Liver (tissue), 9 donors: ENCODE results near the gene ASAP2. TPM values are rescaled to one million over a fixed set of nuclear protein-coding genes. Genes with fewer than 3 reads are reported as not detected.
A peak's percentile ranks its signal among the peaks of the same experiment; 100 is the strongest.

Source experiments
- DNase-seq: peaks from one replicate; pipeline ENCODE4 v3.0.0-alpha.2; 2017; ENCODE audit warnings: low spot score
- H3K27ac ChIP-seq, 2 donors: one replicate each; pipeline ENCODE4 v1.7.0; 2013; ENCODE audit warnings: inconsistent platforms in 2 of 2, low read length in 2 of 2, control low read depth in 1 of 2, low read depth in 1 of 2, mild to moderate bottlenecking in 1 of 2
- H3K27me3 ChIP-seq, 4 donors: one replicate each; pipeline versions ENCODE4 v1.6.1 to v1.7.0; 2013; ENCODE audit warnings: low read length in 3 of 4, inconsistent platforms in 1 of 4, mild to moderate bottlenecking in 1 of 4, moderate library complexity in 1 of 4; ENCODE audit not compliant: control insufficient read depth in 4 of 4, insufficient read depth in 4 of 4
- H3K36me3 ChIP-seq, 4 donors: one replicate each; pipeline versions ENCODE4 v1.6.1 to v1.7.0; 2013; ENCODE audit warnings: low read length in 3 of 4, mild to moderate bottlenecking in 3 of 4, low read depth in 1 of 4, moderate library complexity in 1 of 4; ENCODE audit not compliant: control insufficient read depth in 4 of 4, insufficient read depth in 3 of 4
- H3K4me1 ChIP-seq, 4 donors: one replicate each; pipeline versions ENCODE4 v1.6.1 to v1.7.0; 2013; ENCODE audit warnings: low read length in 3 of 4, mild to moderate bottlenecking in 3 of 4, moderate library complexity in 1 of 4; ENCODE audit not compliant: control insufficient read depth in 4 of 4, insufficient read depth in 4 of 4
- H3K4me3 ChIP-seq, 3 donors: one replicate each; pipeline versions ENCODE4 v1.6.1 to v1.7.0; 2013; ENCODE audit warnings: low read length in 3 of 3, control low read depth in 1 of 3, low read depth in 1 of 3, mild to moderate bottlenecking in 1 of 3
- H3K9ac ChIP-seq, 2 donors: one replicate each; pipeline ENCODE4 v1.7.0; 2013; ENCODE audit warnings: low read length in 2 of 2, mild to moderate bottlenecking in 2 of 2, moderate library complexity in 2 of 2, control low read depth in 1 of 2, low read depth in 1 of 2
- H3K9me3 ChIP-seq, 4 donors: one replicate each; pipeline versions ENCODE4 v1.6.1 to v1.7.0; 2013; ENCODE audit warnings: low read length in 3 of 4; ENCODE audit not compliant: control insufficient read depth in 4 of 4
- EGR1 ChIP-seq, 2 donors: IDR thresholded peaks; 2 replicates each; pipeline ENCODE4 v1.6.1; 2016 to 2018; ENCODE audit warnings: antibody characterized with exemption in 2 of 2, low read depth in 2 of 2
- FOXA1 ChIP-seq: IDR thresholded peaks from 2 replicates; pipeline ENCODE4 v1.6.1; 2016; ENCODE audit warnings: antibody characterized with exemption
- FOXA2 ChIP-seq: IDR thresholded peaks from 2 replicates; pipeline ENCODE4 v1.6.1; 2016; ENCODE audit warnings: antibody characterized with exemption
- GABPA ChIP-seq, 2 donors: IDR thresholded peaks in 1 of 2; conservative IDR thresholded peaks in 1 of 2; 2 replicates each; pipeline ENCODE4 v1.6.1; 2016; ENCODE audit warnings: antibody characterized with exemption in 2 of 2, mild to moderate bottlenecking in 1 of 2, moderate library complexity in 1 of 2
- HNF4A ChIP-seq, 2 donors: conservative IDR thresholded peaks; 2 replicates each; pipeline ENCODE4 v1.6.1; 2016; ENCODE audit warnings: antibody characterized with exemption in 2 of 2, mild to moderate bottlenecking in 2 of 2
- HNF4G ChIP-seq: IDR thresholded peaks from 2 replicates; pipeline ENCODE4 v1.6.1; 2016; ENCODE audit warnings: antibody characterized with exemption
- JUND ChIP-seq, 2 donors: IDR thresholded peaks; 2 replicates each; pipeline ENCODE4 v1.6.1; 2016; ENCODE audit warnings: antibody characterized with exemption in 2 of 2
- NR2F2 ChIP-seq: IDR thresholded peaks from 2 replicates; pipeline ENCODE4 v1.6.1; 2016; ENCODE audit warnings: antibody characterized with exemption
- RAD21 ChIP-seq, 2 donors: IDR thresholded peaks; 2 replicates each; pipeline ENCODE4 v1.6.1; 2016; ENCODE audit warnings: antibody characterized with exemption in 2 of 2, mild to moderate bottlenecking in 2 of 2
- RXRA ChIP-seq, 2 donors: IDR thresholded peaks; 2 replicates each; pipeline ENCODE4 v1.6.1; 2017 to 2018; ENCODE audit warnings: antibody characterized with exemption in 2 of 2, mild to moderate bottlenecking in 1 of 2
- TAF1 ChIP-seq: conservative IDR thresholded peaks from 2 replicates; pipeline ENCODE4 v1.6.1; 2016; ENCODE audit warnings: antibody characterized with exemption, mild to moderate bottlenecking
- YY1 ChIP-seq: IDR thresholded peaks from 2 replicates; pipeline ENCODE4 v1.6.1; 2016; ENCODE audit warnings: antibody characterized with exemption, mild to moderate bottlenecking
- WGBS: extraction: QIAGEN DNeasy Blood & Tissue Kit; methylation state at CpG from one replicate; pipeline ENCODE4 v1.1.7; 2013; 5-methylcytosine and 5-hydroxymethylcytosine counted together
- polyA plus RNA-seq, 2 donors: library from polyadenylated mRNA; stranded (reverse) in 1 of 2; unstranded in 1 of 2; fragments of 200-250 nt in 1 of 2; fragments of >200 nt in 1 of 2; fragmentation: Nextera tagmentation in 1 of 2; extraction: Ambion mirVana in 1 of 2; gene quantifications; one replicate each; pipeline versions ENCODE4 v1.2.1 to v1.2.3, GENCODE V29; 2013 to 2015
- total RNA-seq, 2 donors: library from RNA; depleted of rRNA; stranded (reverse); fragments of >200 nt; gene quantifications; one replicate each; pipeline ENCODE4 v1.2.3, GENCODE V29; 2014
- TF ChIP-seq, protein P1 (sequence below): fragments of 150-350 bp; IDR thresholded peaks from 2 replicates; pipeline ENCODE4 v1.5.1; 2017; ENCODE audit warnings: improper control_type of control experiment, low read depth, low read length; ENCODE audit not compliant: missing input control
- TF ChIP-seq, protein P2 (sequence below): IDR thresholded peaks from 2 replicates; pipeline ENCODE4 v1.6.1; 2016; ENCODE audit warnings: antibody characterized with exemption
- TF ChIP-seq, protein P3 (sequence below): IDR thresholded peaks from 2 replicates; pipeline ENCODE4 v1.6.1; 2016; ENCODE audit warnings: antibody characterized with exemption
- TF ChIP-seq, protein P4 (sequence below): IDR thresholded peaks from 2 replicates; pipeline ENCODE4 v1.6.1; 2016; ENCODE audit warnings: antibody characterized with exemption, mild to moderate bottlenecking
- TF ChIP-seq, protein P5 (sequence below): IDR thresholded peaks from 2 replicates; pipeline ENCODE4 v1.6.1; 2016; ENCODE audit warnings: antibody characterized with exemption
- donor health status: healthy.
- donor health status: healthy.
- donor health status: healthy.
- donor health status: healthy.
- donor health status: healthy.

ASAP2 gene
- total and polyA plus RNA-seq, 4 donors, result 0.36 to 5.9 (median 2.6) TPM

DNA sequence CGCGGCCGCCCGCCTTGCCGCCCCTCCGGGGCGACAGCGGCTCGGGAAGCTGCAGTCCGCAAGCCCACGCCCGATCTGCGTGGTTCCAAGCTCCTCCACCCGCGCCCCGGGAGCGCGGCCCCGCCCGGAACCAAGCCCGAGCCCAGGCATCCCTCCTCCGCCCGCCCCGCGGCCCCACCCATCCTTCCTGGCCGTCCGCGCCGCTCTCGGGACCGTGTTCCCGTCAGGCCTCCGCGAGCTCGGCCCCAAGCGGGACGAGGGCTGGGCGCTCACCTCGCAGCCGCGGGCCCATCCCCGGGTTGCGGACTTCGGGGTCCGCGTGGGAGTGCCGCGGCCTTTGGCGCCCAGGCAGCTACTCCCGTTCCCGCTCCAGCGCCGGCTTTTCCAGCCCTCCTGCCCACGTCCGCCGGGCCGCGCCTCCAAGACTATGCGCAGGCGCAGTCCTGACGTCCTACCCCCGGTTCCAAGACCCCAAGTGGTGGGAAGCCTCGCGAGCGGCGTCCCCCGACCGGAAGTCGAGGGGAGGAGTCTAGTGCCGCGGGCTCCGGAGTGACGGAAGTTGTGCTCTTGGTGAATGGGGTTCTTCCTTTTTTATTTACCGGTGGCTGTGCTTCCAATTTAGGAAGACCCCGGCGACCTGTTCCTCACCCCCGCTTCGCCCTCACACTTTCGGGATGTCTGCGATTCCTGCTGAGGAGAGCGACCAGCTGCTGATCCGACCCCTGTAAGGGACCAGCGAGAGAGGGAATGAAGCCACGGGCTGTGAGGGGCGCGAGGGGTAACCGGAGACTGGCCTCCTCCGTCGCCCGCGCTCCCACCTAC is 216.7 kb downstream of the ASAP2 start, which contains the start of the genes CPSF3 and ITGB1BP1:
Gene CPSF3 (plus strand): TSS at position 555 of the 822 bp plus-strand sequence. CDS start 120 bp downstream, at position 675.
Gene ITGB1BP1 (minus strand): TSS at position 429 of the 822 bp plus-strand sequence. CDS start 4,831 bp downstream, outside the sequence.
- Histone ChIP-seq H3K27ac (peak within 1 kb of the TSS; percentile 58 to 74), H3K27me3 (no peaks in the 10 kb centered on the region), H3K4me3 (peak within 1 kb of the TSS; percentile 79 to 89 (median 83)), H3K36me3 (no peaks in the 10 kb centered on the region), H3K4me1 (peaks cover 10 to 23% (median 17%) of the 10 kb centered on the region in 4 donors), H3K9me3 (no peaks in the 10 kb centered on the region), H3K9ac (peak within 1 kb of the TSS; percentile 36 to 67)
- DNase-seq, result peak; percentile 94
- WGBS, result under 1% methylated on average over 91 of the region's 91 CpGs
- TF ChIP-seq HNF4G (no peak), RAD21 (IDR thresholded peaks at IDR 0.05) (peak; percentile 29 to 34), YY1 (peak; percentile 65), EGR1 (IDR thresholded peaks at IDR 0.05; ENCODE audit: low read depth in 2 of 2) (no peak), GABPA (IDR thresholded peaks at IDR 0.05 in 1 of 2, conservative IDR thresholded peaks at IDR 0.05 in 1 of 2) (peak; percentile 88 to 96), RXRA (IDR thresholded peaks at IDR 0.05) (peak in 1 of 2 donors; percentile 11), JUND (IDR thresholded peaks at IDR 0.05) (no peak)
- TF ChIP-seq, protein P1, sequence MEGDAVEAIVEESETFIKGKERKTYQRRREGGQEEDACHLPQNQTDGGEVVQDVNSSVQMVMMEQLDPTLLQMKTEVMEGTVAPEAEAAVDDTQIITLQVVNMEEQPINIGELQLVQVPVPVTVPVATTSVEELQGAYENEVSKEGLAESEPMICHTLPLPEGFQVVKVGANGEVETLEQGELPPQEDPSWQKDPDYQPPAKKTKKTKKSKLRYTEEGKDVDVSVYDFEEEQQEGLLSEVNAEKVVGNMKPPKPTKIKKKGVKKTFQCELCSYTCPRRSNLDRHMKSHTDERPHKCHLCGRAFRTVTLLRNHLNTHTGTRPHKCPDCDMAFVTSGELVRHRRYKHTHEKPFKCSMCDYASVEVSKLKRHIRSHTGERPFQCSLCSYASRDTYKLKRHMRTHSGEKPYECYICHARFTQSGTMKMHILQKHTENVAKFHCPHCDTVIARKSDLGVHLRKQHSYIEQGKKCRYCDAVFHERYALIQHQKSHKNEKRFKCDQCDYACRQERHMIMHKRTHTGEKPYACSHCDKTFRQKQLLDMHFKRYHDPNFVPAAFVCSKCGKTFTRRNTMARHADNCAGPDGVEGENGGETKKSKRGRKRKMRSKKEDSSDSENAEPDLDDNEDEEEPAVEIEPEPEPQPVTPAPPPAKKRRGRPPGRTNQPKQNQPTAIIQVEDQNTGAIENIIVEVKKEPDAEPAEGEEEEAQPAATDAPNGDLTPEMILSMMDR, result peak; percentile 12
- TF ChIP-seq, protein P2, sequence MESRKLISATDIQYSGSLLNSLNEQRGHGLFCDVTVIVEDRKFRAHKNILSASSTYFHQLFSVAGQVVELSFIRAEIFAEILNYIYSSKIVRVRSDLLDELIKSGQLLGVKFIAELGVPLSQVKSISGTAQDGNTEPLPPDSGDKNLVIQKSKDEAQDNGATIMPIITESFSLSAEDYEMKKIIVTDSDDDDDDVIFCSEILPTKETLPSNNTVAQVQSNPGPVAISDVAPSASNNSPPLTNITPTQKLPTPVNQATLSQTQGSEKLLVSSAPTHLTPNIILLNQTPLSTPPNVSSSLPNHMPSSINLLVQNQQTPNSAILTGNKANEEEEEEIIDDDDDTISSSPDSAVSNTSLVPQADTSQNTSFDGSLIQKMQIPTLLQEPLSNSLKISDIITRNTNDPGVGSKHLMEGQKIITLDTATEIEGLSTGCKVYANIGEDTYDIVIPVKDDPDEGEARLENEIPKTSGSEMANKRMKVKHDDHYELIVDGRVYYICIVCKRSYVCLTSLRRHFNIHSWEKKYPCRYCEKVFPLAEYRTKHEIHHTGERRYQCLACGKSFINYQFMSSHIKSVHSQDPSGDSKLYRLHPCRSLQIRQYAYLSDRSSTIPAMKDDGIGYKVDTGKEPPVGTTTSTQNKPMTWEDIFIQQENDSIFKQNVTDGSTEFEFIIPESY, result peak; percentile 98
- TF ChIP-seq, protein P3, sequence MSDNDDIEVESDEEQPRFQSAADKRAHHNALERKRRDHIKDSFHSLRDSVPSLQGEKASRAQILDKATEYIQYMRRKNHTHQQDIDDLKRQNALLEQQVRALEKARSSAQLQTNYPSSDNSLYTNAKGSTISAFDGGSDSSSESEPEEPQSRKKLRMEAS, result peak; percentile 61

DNA sequence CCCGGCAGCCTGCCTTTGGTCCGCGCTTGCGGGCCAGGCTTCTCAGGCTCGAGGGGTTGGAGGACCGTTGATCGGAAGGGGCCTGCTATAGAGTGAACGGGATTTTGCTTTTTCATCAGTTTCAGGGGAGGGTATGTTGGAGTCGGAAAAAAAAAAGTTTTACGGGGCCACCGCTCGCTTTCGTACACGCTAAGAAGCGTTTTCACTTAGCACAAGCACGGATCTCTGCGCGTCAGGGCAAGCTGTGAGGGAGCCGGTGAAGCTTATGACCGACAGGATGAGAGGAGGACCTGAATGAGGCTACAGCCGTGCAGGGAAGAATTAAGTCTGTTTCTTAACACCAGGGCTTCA is 217.3 kb downstream of the ASAP2 start:
- H3K27me3 ChIP-seq, result no peaks in the 10 kb centered on the region
- H3K9ac ChIP-seq, result peak overlapping the region; percentile 36 to 67
- H3K9me3 ChIP-seq, result no peaks in the 10 kb centered on the region
- peak overlapping the region; percentile 58 to 74 for H3K27ac ChIP-seq
- under 1% methylated on average over 21 of the region's 21 CpGs for WGBS
- H3K4me3 ChIP-seq, result peak overlapping the region; percentile 79 to 89 (median 83)
- TF ChIP-seq, protein P4, sequence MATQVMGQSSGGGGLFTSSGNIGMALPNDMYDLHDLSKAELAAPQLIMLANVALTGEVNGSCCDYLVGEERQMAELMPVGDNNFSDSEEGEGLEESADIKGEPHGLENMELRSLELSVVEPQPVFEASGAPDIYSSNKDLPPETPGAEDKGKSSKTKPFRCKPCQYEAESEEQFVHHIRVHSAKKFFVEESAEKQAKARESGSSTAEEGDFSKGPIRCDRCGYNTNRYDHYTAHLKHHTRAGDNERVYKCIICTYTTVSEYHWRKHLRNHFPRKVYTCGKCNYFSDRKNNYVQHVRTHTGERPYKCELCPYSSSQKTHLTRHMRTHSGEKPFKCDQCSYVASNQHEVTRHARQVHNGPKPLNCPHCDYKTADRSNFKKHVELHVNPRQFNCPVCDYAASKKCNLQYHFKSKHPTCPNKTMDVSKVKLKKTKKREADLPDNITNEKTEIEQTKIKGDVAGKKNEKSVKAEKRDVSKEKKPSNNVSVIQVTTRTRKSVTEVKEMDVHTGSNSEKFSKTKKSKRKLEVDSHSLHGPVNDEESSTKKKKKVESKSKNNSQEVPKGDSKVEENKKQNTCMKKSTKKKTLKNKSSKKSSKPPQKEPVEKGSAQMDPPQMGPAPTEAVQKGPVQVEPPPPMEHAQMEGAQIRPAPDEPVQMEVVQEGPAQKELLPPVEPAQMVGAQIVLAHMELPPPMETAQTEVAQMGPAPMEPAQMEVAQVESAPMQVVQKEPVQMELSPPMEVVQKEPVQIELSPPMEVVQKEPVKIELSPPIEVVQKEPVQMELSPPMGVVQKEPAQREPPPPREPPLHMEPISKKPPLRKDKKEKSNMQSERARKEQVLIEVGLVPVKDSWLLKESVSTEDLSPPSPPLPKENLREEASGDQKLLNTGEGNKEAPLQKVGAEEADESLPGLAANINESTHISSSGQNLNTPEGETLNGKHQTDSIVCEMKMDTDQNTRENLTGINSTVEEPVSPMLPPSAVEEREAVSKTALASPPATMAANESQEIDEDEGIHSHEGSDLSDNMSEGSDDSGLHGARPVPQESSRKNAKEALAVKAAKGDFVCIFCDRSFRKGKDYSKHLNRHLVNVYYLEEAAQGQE, result no peak
- TF ChIP-seq TAF1 (no peak), HNF4A (conservative IDR thresholded peaks at IDR 0.05) (no peak), YY1 (no peak), EGR1 (IDR thresholded peaks at IDR 0.05; ENCODE audit: low read depth in 2 of 2) (no peak), GABPA (IDR thresholded peaks at IDR 0.05 in 1 of 2, conservative IDR thresholded peaks at IDR 0.05 in 1 of 2) (no peak), FOXA2 (no peak), FOXA1 (no peak), JUND (IDR thresholded peaks at IDR 0.05) (no peak), RXRA (IDR thresholded peaks at IDR 0.05) (no peak), NR2F2 (no peak)
- TF ChIP-seq, protein P5, sequence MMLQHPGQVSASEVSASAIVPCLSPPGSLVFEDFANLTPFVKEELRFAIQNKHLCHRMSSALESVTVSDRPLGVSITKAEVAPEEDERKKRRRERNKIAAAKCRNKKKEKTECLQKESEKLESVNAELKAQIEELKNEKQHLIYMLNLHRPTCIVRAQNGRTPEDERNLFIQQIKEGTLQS, result no peak
- TF ChIP-seq, protein P1, result no peak
- TF ChIP-seq, protein P3, result no peak
- no peaks in the 10 kb centered on the region for H3K36me3 ChIP-seq
- no peak for DNase-seq
- H3K4me1 ChIP-seq, result peaks cover 10 to 23% (median 17%) of the 10 kb centered on the region in 4 donors
